Measurements from ENCODE around the gene TPRN.

DNA sequence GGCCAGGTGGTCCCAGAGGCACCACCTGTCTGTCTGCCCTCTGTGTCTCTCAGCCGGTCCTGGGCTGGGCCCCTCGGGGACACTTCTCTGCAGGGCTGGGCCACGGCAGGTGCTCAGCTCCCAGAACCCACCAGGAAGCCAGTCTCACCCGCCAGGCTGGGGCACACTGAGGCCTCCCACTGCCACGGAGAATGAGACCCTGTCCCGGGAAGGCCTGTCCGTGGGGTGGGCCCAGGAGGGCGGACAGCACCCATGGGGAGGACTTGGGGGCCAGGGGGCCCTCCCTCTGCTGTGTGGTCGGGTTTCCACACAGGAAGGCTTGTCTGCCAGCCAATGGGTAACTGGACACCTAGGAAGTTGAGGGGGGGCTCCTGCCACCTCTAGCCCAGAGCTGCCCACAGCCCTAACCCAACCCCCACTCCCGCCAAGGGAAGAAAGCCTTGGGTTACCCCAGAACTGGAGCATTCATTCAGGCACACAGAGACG lies 36.4 kb upstream of the TPRN start:
- TF ChIP-seq, protein P1, sequence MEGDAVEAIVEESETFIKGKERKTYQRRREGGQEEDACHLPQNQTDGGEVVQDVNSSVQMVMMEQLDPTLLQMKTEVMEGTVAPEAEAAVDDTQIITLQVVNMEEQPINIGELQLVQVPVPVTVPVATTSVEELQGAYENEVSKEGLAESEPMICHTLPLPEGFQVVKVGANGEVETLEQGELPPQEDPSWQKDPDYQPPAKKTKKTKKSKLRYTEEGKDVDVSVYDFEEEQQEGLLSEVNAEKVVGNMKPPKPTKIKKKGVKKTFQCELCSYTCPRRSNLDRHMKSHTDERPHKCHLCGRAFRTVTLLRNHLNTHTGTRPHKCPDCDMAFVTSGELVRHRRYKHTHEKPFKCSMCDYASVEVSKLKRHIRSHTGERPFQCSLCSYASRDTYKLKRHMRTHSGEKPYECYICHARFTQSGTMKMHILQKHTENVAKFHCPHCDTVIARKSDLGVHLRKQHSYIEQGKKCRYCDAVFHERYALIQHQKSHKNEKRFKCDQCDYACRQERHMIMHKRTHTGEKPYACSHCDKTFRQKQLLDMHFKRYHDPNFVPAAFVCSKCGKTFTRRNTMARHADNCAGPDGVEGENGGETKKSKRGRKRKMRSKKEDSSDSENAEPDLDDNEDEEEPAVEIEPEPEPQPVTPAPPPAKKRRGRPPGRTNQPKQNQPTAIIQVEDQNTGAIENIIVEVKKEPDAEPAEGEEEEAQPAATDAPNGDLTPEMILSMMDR (IDR thresholded peaks at IDR 0.05) = no peak
- TF ChIP-seq POLR2A (IDR thresholded peaks at IDR 0.05) = no peak
- TF ChIP-seq EP300 (IDR thresholded peaks at IDR 0.05) = no peak
